Endodermal cell (in vitro differentiated cells): ENCODE measurements around the gene TMOD4. TPM values are rescaled to one million over a fixed set of nuclear protein-coding genes. Genes with fewer than 3 reads are reported as not detected.

Source experiments
- DNase-seq: peaks from one replicate; pipeline ENCODE4 v3.0.0-alpha.2; 2017
- H3K27ac ChIP-seq: 2 replicates; pipeline ENCODE4 v1.5.1; 2013; ENCODE audit warnings: mild to moderate bottlenecking, low read depth, low read length, moderate library complexity
- H3K27me3 ChIP-seq: 2 replicates; pipeline ENCODE4 v1.6.1; 2013; ENCODE audit warnings: mild to moderate bottlenecking, low read length, moderate library complexity; ENCODE audit not compliant: insufficient read depth, control insufficient read depth, poor library complexity, severe bottlenecking
- H3K36me3 ChIP-seq: 2 replicates; pipeline ENCODE4 v1.7.0; 2013; ENCODE audit warnings: mild to moderate bottlenecking, low read length, moderate library complexity; ENCODE audit not compliant: control insufficient read depth, insufficient read depth
- H3K4me1 ChIP-seq: one replicate; pipeline ENCODE4 v1.7.0; 2013; ENCODE audit warnings: low read length; ENCODE audit not compliant: control insufficient read depth, insufficient read depth
- H3K4me3 ChIP-seq: 2 replicates; pipeline ENCODE4 v1.5.1; 2013; ENCODE audit warnings: mild to moderate bottlenecking, low read length, moderate library complexity
- H3K9ac ChIP-seq: 2 replicates; pipeline ENCODE4 v1.6.1; 2013; ENCODE audit warnings: mild to moderate bottlenecking, low read length, moderate library complexity; ENCODE audit not compliant: poor library complexity, severe bottlenecking; ENCODE audit errors: extremely low read depth
- H3K9me3 ChIP-seq: 2 replicates; pipeline ENCODE4 v1.6.1; 2013; ENCODE audit warnings: mild to moderate bottlenecking, low read length, moderate library complexity; ENCODE audit not compliant: control insufficient read depth
- H3K27ac Mint-ChIP-seq: 2 replicates; pipeline ENCODE4 v1.8.0; 2020; ENCODE audit warnings: mixed read lengths
- H3K27me3 Mint-ChIP-seq: 2 replicates; pipeline ENCODE4 v1.8.0; 2021; ENCODE audit warnings: mild to moderate bottlenecking, mixed read lengths; ENCODE audit not compliant: insufficient read depth
- H3K36me3 Mint-ChIP-seq: 2 replicates; pipeline ENCODE4 v1.8.0; 2020; ENCODE audit warnings: low read depth, mixed read lengths
- H3K4me1 Mint-ChIP-seq: 2 replicates; pipeline ENCODE4 v1.8.0; 2020; ENCODE audit warnings: mixed read lengths
- H3K4me3 Mint-ChIP-seq: 2 replicates; pipeline ENCODE4 v1.8.0; 2020; ENCODE audit warnings: mild to moderate bottlenecking, moderate library complexity, mixed read lengths
- H3K9me3 Mint-ChIP-seq: 2 replicates; pipeline ENCODE4 v1.8.0; 2020; ENCODE audit warnings: mild to moderate bottlenecking, mixed read lengths
- CTCF ChIP-seq: fragments of 200-600 bp; sonication (generic); conservative IDR thresholded peaks from 2 replicates; pipeline ENCODE4 v1.5.0; 2021; ENCODE audit warnings: antibody characterized with exemption, mild to moderate bottlenecking
- WGBS, 2 experiments: methylation state at CpG; one replicate each; pipeline versions ENCODE4 v1.1.5 to v1.1.7; 2013; ENCODE audit warnings: missing lambda C conversion rate in 2 of 2, mixed read lengths in 1 of 2; ENCODE audit not compliant: insufficient coverage in 1 of 2, insufficient read length in 1 of 2; 5-methylcytosine and 5-hydroxymethylcytosine counted together
- total RNA-seq, 2 donors: library from RNA; stranded (reverse); fragmentation: NEBNext Ultra II Directional in 1 of 2; extraction: Animal tissue kit (Norgen Biotek cat#: 25700) in 1 of 2; gene quantifications; 2 replicates in 1 of 2; 3 replicates in 1 of 2; pipeline ENCODE4 v1.2.1, GENCODE V29; 2021

TMOD4 gene
- total RNA-seq, 2 donors from 2014 or later = 1.0 to 1.9 TPM

DNA sequence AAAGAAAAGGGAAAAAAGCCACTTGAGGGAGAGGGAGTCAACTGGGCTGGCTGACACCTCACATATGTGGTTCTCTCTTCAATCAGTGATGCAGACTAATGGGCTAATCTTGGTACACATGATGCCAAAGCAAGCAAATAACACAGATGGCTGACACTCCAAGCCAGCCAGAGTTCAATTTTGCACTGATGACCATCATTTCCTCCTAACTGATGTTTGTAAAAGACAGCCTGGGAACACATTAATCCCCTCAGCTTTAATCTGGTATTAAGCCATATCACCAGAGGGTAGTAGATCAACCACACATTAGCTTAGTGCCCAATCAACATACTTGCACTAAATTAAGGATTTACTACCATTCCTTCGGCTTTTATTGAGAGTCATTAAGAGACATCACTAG, 11.4 kb upstream of the TMOD4 start:
- H3K27me3 ChIP-seq = no peaks in the 10 kb centered on the region
- no peak overlapping the region for H3K4me3 Mint-ChIP-seq
- H3K4me1 Mint-ChIP-seq = peaks cover 9% of the 10 kb centered on the region
- H3K36me3 Mint-ChIP-seq = peaks cover 33% of the 10 kb centered on the region
- peak overlapping the region; percentile 26 for H3K27ac Mint-ChIP-seq
- DNase-seq = no peak
- no peak for TF ChIP-seq CTCF
- peaks cover 2% of the 10 kb centered on the region for H3K27me3 Mint-ChIP-seq
- H3K27ac ChIP-seq = no peak overlapping the region
- no peaks in the 10 kb centered on the region for H3K9me3 Mint-ChIP-seq
- H3K36me3 ChIP-seq = peaks cover 36% of the 10 kb centered on the region
- H3K4me1 ChIP-seq = no peaks in the 10 kb centered on the region
- H3K9me3 ChIP-seq = no peaks in the 10 kb centered on the region
- 80% methylated on average over 1 of the region's 1 CpG; no CpG with 5 or more reads in 1 of the 2 experiments for WGBS, 2 experiments
- H3K9ac ChIP-seq = no peak overlapping the region
- no peak overlapping the region for H3K4me3 ChIP-seq

- 95% methylated on average over 5 to 10 of the region's 10 CpGs for WGBS, 2 experiments
- no peaks in the 10 kb centered on the region for H3K27me3 ChIP-seq
- Mint-ChIP-seq H3K4me3 (no peak overlapping the region), H3K4me1 (peaks cover 8% of the 10 kb centered on the region), H3K27ac (no peak overlapping the region), H3K27me3 (no peaks in the 10 kb centered on the region), H3K36me3 (peaks cover 56% of the 10 kb centered on the region), H3K9me3 (no peaks in the 10 kb centered on the region)
- no peak overlapping the region for H3K4me3 ChIP-seq
- no peak for DNase-seq
- H3K9me3 ChIP-seq = no peaks in the 10 kb centered on the region
- no peak overlapping the region for H3K27ac ChIP-seq
- H3K9ac ChIP-seq = no peak overlapping the region
- H3K36me3 ChIP-seq = peaks cover 55% of the 10 kb centered on the region
- H3K4me1 ChIP-seq = no peaks in the 10 kb centered on the region
- no peak for TF ChIP-seq CTCF
These were observed 8.4 kb upstream of the TMOD4 start for GRCh38 chr1:151184211-151184610.

DNA sequence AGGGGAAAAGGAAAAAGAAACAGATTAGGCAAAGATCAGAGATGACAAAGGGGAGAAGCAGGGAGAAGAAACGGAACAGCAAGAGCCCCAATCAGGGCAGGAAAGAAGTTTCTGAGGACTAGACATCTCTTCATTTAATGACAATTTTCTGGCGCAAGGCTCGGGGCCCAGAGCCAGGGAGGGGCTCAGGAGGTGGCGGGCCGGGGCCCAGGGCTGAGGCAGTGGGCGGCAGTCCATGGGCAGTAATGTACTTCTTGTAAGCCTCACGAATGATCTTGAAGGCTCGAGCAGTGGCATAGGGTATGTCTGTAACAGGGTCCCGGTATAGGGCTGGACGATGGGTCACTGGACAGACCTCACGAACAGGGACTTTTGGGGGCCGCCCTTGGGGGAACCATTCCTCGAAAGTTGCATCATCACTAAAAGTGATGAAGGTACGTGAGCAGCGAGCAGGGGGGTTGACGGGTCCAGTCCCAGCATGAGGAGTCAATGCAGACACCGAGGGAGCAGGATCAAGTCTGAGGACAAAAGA, 799 bp upstream of the TMOD4 start:
- H3K9me3 Mint-ChIP-seq = no peaks in the 10 kb centered on the region
- H3K4me1 Mint-ChIP-seq = no peaks in the 10 kb centered on the region
- H3K36me3 Mint-ChIP-seq = peaks cover 67% of the 10 kb centered on the region
- no peaks in the 10 kb centered on the region for H3K27me3 Mint-ChIP-seq
- Histone ChIP-seq H3K36me3 (peaks cover 66% of the 10 kb centered on the region), H3K4me1 (no peaks in the 10 kb centered on the region), H3K9me3 (no peaks in the 10 kb centered on the region), H3K4me3 (no peak overlapping the region), H3K27ac (no peak overlapping the region), H3K27me3 (no peaks in the 10 kb centered on the region), H3K9ac (no peak overlapping the region)
- DNase-seq = no peak
- WGBS, 2 experiments = 95 to 97% methylated on average over 15 to 17 of the region's 17 CpGs
- H3K4me3 Mint-ChIP-seq = no peak overlapping the region
- TF ChIP-seq CTCF = no peak
- H3K27ac Mint-ChIP-seq = no peak overlapping the region
